Lower leg skin (tissue), 3 donors: ENCODE results near the gene IQSEC3.

Source experiments
- CTCF ChIP-seq, 3 donors: fragments of 450-650 bp; IDR thresholded peaks; one replicate each; pipeline ENCODE4 v1.5.1; 2016; ENCODE audit warnings: antibody characterized with exemption in 3 of 3, mild to moderate bottlenecking in 3 of 3, moderate library complexity in 2 of 3
- POLR2A ChIP-seq, 2 donors: fragments of 450-650 bp; IDR thresholded peaks; one replicate each; pipeline ENCODE4 v1.6.1; 2016 to 2017; ENCODE audit warnings: antibody characterized with exemption in 2 of 2, mild to moderate bottlenecking in 1 of 2, moderate library complexity in 1 of 2

- TF ChIP-seq CTCF (IDR thresholded peaks at IDR 0.05) (no peak), POLR2A (IDR thresholded peaks at IDR 0.05) (no peak)
Observed at GRCh38 chr12:85191-85666, 18.7 kb downstream of the IQSEC3 start.
